SK-N-MC (cell line): ENCODE measurements around the gene DAND5.

ENCODE experiments used
- DNase-seq: peaks from one replicate; pipeline ENCODE4 v3.0.0-alpha.2; 2011; ENCODE audit warnings: low read depth, low spot score
- H3K27ac ChIP-seq: fragments of 200-600 bp; sonication (generic); 2 replicates; pipeline ENCODE4 v1.5.1; 2016; ENCODE audit warnings: mixed run types
- H3K36me3 ChIP-seq: fragments of 200-600 bp; sonication (generic); 2 replicates; pipeline ENCODE4 v1.6.1; 2017; ENCODE audit warnings: antibody characterized with exemption, low read length, mixed read lengths; ENCODE audit not compliant: insufficient read depth
- H3K4me3 ChIP-seq: fragments of 200-600 bp; sonication (generic); 2 replicates; pipeline ENCODE4 v1.5.1; 2016
- H3K9ac ChIP-seq: fragments of 200-600 bp; sonication (generic); 2 replicates; pipeline ENCODE4 v1.8.0; 2017; ENCODE audit warnings: mixed run types, mixed read lengths; ENCODE audit not compliant: insufficient read length
- H3K9me3 ChIP-seq: fragments of 200-600 bp; sonication (generic); 2 replicates; pipeline ENCODE4 v1.6.1; 2017; ENCODE audit warnings: low read depth, mild to moderate bottlenecking, antibody characterized with exemption, low read length, moderate library complexity, mixed read lengths
- EZH2 ChIP-seq: fragments of 200-600 bp; sonication (generic); IDR thresholded peaks from one replicate; pipeline ENCODE4 v1.6.1; 2017; ENCODE audit warnings: antibody characterized with exemption
- FOXP2 ChIP-seq: optimal IDR thresholded peaks from 2 replicates; pipeline ENCODE3; 2011; ENCODE audit warnings: mild to moderate bottlenecking, moderate library complexity; ENCODE audit not compliant: insufficient read depth; ENCODE audit errors: extremely low read length, control extremely low read depth
- POLR2AphosphoS5 ChIP-seq: IDR thresholded peaks from 2 replicates; pipeline ENCODE4 v1.6.1; 2012; ENCODE audit warnings: mild to moderate bottlenecking, low read depth, low read length, borderline replicate concordance

DAND5 gene

GRCh38 chr19:13013649-13014048 is 44.3 kb downstream of the DAND5 start:
- H3K9ac ChIP-seq: peak overlapping the region; percentile 73
- DNase-seq: no peak
- TF ChIP-seq FOXP2: no peak
- no peak for TF ChIP-seq EZH2
- TF ChIP-seq POLR2AphosphoS5: no peak
- peak overlapping the region; percentile 93 for H3K27ac ChIP-seq
- no peaks in the 10 kb centered on the region for H3K36me3 ChIP-seq
- no peaks in the 10 kb centered on the region for H3K9me3 ChIP-seq
- peak overlapping the region; percentile 34 for H3K4me3 ChIP-seq

- no peak for DNase-seq
- H3K27ac ChIP-seq: peak overlapping the region; percentile 93
- no peaks in the 10 kb centered on the region for H3K9me3 ChIP-seq
- TF ChIP-seq POLR2AphosphoS5: no peak
- TF ChIP-seq FOXP2: no peak
- TF ChIP-seq EZH2: no peak
- H3K9ac ChIP-seq: peak overlapping the region; percentile 73
- H3K4me3 ChIP-seq: peak overlapping the region; percentile 34
- H3K36me3 ChIP-seq: no peaks in the 10 kb centered on the region
Observed at GRCh38 chr19:13014101-13014920, 44.9 kb downstream of the DAND5 start.

DNA sequence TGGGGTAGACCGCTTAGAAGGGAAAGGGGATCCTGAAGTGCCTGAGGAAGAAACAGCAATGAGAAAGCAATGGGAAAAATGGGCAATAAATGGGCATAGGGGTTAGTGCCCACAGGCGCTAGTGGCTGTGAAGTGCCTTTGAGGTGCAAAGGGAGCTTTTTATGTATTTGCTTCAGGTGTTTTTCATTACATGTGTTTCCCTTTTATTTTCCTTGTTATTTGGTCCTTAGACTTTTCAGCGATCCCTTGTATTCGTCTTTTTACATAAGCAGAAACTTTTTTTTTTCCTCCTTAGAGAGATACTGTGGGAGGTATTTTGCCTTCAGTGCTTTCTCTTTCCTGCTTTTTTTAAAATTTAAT is 45.5 kb downstream of the DAND5 start:
- Histone ChIP-seq H3K9me3 (no peaks in the 10 kb centered on the region), H3K36me3 (no peaks in the 10 kb centered on the region), H3K27ac (peak overlapping the region; percentile 93), H3K9ac (no peak overlapping the region), H3K4me3 (peak overlapping the region; percentile 34; the same call in 1 of the 2 replicates)
- no peak for DNase-seq
- no peak for TF ChIP-seq FOXP2
- TF ChIP-seq POLR2AphosphoS5: no peak
- TF ChIP-seq EZH2: no peak

GRCh38 chr19:13015361-13016223 is 46.2 kb downstream of the DAND5 start:
- no peak for DNase-seq
- Histone ChIP-seq H3K4me3 (peak overlapping the region; percentile 31), H3K9ac (peak overlapping the region; percentile 8), H3K36me3 (no peaks in the 10 kb centered on the region), H3K9me3 (no peaks in the 10 kb centered on the region), H3K27ac (peak overlapping the region; percentile 93)
- TF ChIP-seq EZH2: no peak
- no peak for TF ChIP-seq FOXP2
- TF ChIP-seq POLR2AphosphoS5: no peak

DNA sequence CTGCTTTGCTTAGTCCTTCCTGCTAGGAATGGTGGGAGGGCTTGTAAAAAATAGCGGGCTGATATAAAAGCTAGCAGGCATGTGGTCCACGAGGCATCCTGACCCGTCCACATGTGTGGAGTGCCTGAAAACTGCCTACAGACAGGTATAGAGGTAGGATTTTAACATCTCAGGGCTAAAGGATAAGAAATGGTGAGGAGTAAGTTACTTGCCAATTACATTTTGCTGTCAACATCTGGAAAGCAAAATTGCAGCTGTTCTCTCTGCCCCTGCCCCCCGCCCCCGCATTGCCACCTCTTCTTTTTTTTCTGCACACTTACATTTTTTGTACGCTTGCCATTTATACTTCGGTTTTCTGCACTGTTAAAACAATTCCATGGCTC is 46.9 kb downstream of the DAND5 start:
- no peaks in the 10 kb centered on the region for H3K9me3 ChIP-seq
- peak overlapping the region; percentile 93 for H3K27ac ChIP-seq
- peak overlapping the region; percentile 20; the same call in 1 of the 2 replicates for H3K4me3 ChIP-seq
- DNase-seq: no peak
- TF ChIP-seq EZH2 (no peak), POLR2AphosphoS5 (no peak), FOXP2 (no peak)
- peak overlapping the region; percentile 60 for H3K9ac ChIP-seq
- H3K36me3 ChIP-seq: no peaks in the 10 kb centered on the region

GRCh38 chr19:13016628-13017305 is 47.4 kb downstream of the DAND5 start:
- H3K36me3 ChIP-seq: no peaks in the 10 kb centered on the region
- H3K9ac ChIP-seq: peak overlapping the region; percentile 60
- no peaks in the 10 kb centered on the region for H3K9me3 ChIP-seq
- H3K27ac ChIP-seq: peak overlapping the region; percentile 93
- TF ChIP-seq EZH2: no peak
- no peak for TF ChIP-seq FOXP2
- DNase-seq: no peak
- no peak overlapping the region; the same call in 1 of the 2 replicates for H3K4me3 ChIP-seq

GRCh38 chr19:13017306-13018034 is 48.1 kb downstream of the DAND5 start:
- no peak for TF ChIP-seq EZH2
- no peak for TF ChIP-seq POLR2AphosphoS5
- TF ChIP-seq FOXP2: no peak
- peak overlapping the region; percentile 63 for H3K9ac ChIP-seq
- peak overlapping the region; percentile 93 for H3K27ac ChIP-seq
- peak overlapping the region; percentile 57 for H3K4me3 ChIP-seq
- DNase-seq: no peak
- no peaks in the 10 kb centered on the region for H3K36me3 ChIP-seq
- no peaks in the 10 kb centered on the region for H3K9me3 ChIP-seq
